Hematopoietic multipotent progenitor cell treated with erythropoietin and hydrocortisone succinate and interleukin-3 and kit ligand, for 17 days (in vitro differentiated cells): Measurements from ENCODE around the gene AP2M1.
"Not testable (repeated sequence)": the region's sequence is repeated elsewhere in the genome, so short reads cannot be mapped to it uniquely, and the experiment has no call there.

Experiments used
- DNase-seq: peaks from one replicate; pipeline ENCODE4 v3.0.0-alpha.2; 2015; ENCODE audit warnings: low spot score

Gene AP2M1

GRCh38 chr3:184157206-184157605, 17.4 kb upstream of the AP2M1 start:
- no peak for DNase-seq

- no peak for DNase-seq
Observed at GRCh38 chr3:184158404-184158803, 16.3 kb upstream of the AP2M1 start.

GRCh38 chr3:184160456-184160855, 14.2 kb upstream of the AP2M1 start:
- DNase-seq, result no peak

GRCh38 chr3:184162571-184163070, 12.0 kb upstream of the AP2M1 start:
- DNase-seq, result not testable (repeated sequence)

- no peak for DNase-seq
Observed at GRCh38 chr3:184164648-184165330, 9.9 kb upstream of the AP2M1 start.

GRCh38 chr3:184165543-184165942, 9.1 kb upstream of the AP2M1 start:
- DNase-seq, result no peak

GRCh38 chr3:184166671-184167070, 8.0 kb upstream of the AP2M1 start:
- no peak for DNase-seq

- DNase-seq, result no peak
Observed at GRCh38 chr3:184167786-184168185, 6.9 kb upstream of the AP2M1 start.

- DNase-seq, result no peak
Observed at GRCh38 chr3:184168363-184169120, 6.1 kb upstream of the AP2M1 start.

- DNase-seq, result no peak
Observed at GRCh38 chr3:184169896-184170875, 4.5 kb upstream of the AP2M1 start.

GRCh38 chr3:184171562-184171961, 3.1 kb upstream of the AP2M1 start:
- DNase-seq, result no peak

GRCh38 chr3:184172681-184173373, 1.8 kb upstream of the AP2M1 start:
- no peak for DNase-seq

- DNase-seq, result no peak
Observed at GRCh38 chr3:184173374-184173722, 1.3 kb upstream of the AP2M1 start.

GRCh38 chr3:184174284-184174645, 390 bp upstream of the AP2M1 start:
- no peak for DNase-seq

- peak; percentile 31 for DNase-seq
Observed at GRCh38 chr3:184175506-184175905, 851 bp downstream of the AP2M1 start.

- no peak for DNase-seq
Observed at GRCh38 chr3:184175981-184176376, 1.3 kb downstream of the AP2M1 start.

GRCh38 chr3:184176377-184177330, 2.0 kb downstream of the AP2M1 start:
- no peak for DNase-seq

GRCh38 chr3:184177331-184177731, 2.7 kb downstream of the AP2M1 start:
- DNase-seq, result no peak

- DNase-seq, result no peak
Observed at GRCh38 chr3:184177767-184178306, 3.2 kb downstream of the AP2M1 start.

- no peak for DNase-seq
Observed at GRCh38 chr3:184178521-184179138, 4.0 kb downstream of the AP2M1 start.
